H9 (cell line): ENCODE results near the gene HMGA1. TPM values are rescaled to one million over a fixed set of nuclear protein-coding genes. Genes with fewer than 3 reads are reported as not detected.

Experiments
- DNase-seq: peaks from one replicate; pipeline ENCODE4 v3.0.0-alpha.2; 2017
- H2AFZ ChIP-seq: one replicate; pipeline ENCODE4 v1.6.1; 2013; ENCODE audit warnings: mild to moderate bottlenecking, low read length, control low read depth, moderate library complexity
- H2AK5ac ChIP-seq: 2 replicates; pipeline ENCODE4 v1.6.1; 2013; ENCODE audit warnings: low read length, control low read depth, mixed read lengths; ENCODE audit not compliant: insufficient read length
- H2BK120ac ChIP-seq: one replicate; pipeline ENCODE4 v1.6.1; 2013; ENCODE audit warnings: low read depth, mild to moderate bottlenecking, low read length, control low read depth, inconsistent platforms; ENCODE audit not compliant: poor library complexity, severe bottlenecking
- H2BK12ac ChIP-seq: 2 replicates; pipeline ENCODE4 v1.6.1; 2013; ENCODE audit warnings: low read length, control low read depth, mixed read lengths, low read depth; ENCODE audit not compliant: insufficient read length
- H2BK15ac ChIP-seq: 2 replicates; pipeline ENCODE4 v1.6.1; 2013; ENCODE audit warnings: low read depth, low read length, control low read depth
- H2BK20ac ChIP-seq: one replicate; pipeline ENCODE4 v1.6.1; 2013; ENCODE audit warnings: low read depth, mild to moderate bottlenecking, low read length, control low read depth, inconsistent platforms; ENCODE audit not compliant: poor library complexity, severe bottlenecking
- H2BK5ac ChIP-seq: 2 replicates; pipeline ENCODE4 v1.6.1; 2013; ENCODE audit warnings: low read length, control low read depth, mixed read lengths; ENCODE audit not compliant: insufficient read length
- H3K14ac ChIP-seq: 2 replicates; pipeline ENCODE4 v1.6.1; 2013; ENCODE audit warnings: low read length, control low read depth; ENCODE audit not compliant: insufficient read depth
- H3K18ac ChIP-seq: 2 replicates; pipeline ENCODE4 v1.6.1; 2013; ENCODE audit warnings: low read depth, mild to moderate bottlenecking, mixed read lengths, low read length, control low read depth; ENCODE audit not compliant: insufficient read length
- H3K23ac ChIP-seq: 2 replicates; pipeline ENCODE4 v1.6.1; 2013; ENCODE audit warnings: low read length, control low read depth, mixed read lengths, low read depth; ENCODE audit not compliant: insufficient read length
- H3K23me2 ChIP-seq: 2 replicates; pipeline ENCODE4 v1.6.1; 2013; ENCODE audit warnings: low read depth, mild to moderate bottlenecking, mixed read lengths, low read length, control low read depth; ENCODE audit not compliant: insufficient read length, poor library complexity, severe bottlenecking
- H3K27ac ChIP-seq: 2 replicates; pipeline ENCODE4 v1.5.1; 2013; ENCODE audit warnings: low read length, control low read depth, mixed read lengths, low read depth; ENCODE audit not compliant: insufficient read length
- H3K27me3 ChIP-seq: 2 replicates; pipeline ENCODE4 v1.6.1; 2013; ENCODE audit warnings: low read length, control low read depth, inconsistent platforms; ENCODE audit not compliant: insufficient read depth
- H3K4ac ChIP-seq: 2 replicates; pipeline ENCODE4 v1.6.1; 2013; ENCODE audit warnings: low read depth, mild to moderate bottlenecking, control low read depth, inconsistent platforms, low read length, moderate library complexity
- H3K4me1 ChIP-seq: 2 replicates; pipeline ENCODE4 v1.6.1; 2013; ENCODE audit warnings: low read length, control low read depth, inconsistent platforms; ENCODE audit not compliant: insufficient read depth
- H3K4me2 ChIP-seq: 2 replicates; pipeline ENCODE4 v1.6.1; 2013; ENCODE audit warnings: low read length, control low read depth, mixed read lengths; ENCODE audit not compliant: insufficient read length, insufficient read depth
- H3K56ac ChIP-seq: 2 replicates; pipeline ENCODE4 v1.6.1; 2013; ENCODE audit warnings: low read depth, mild to moderate bottlenecking, mixed read lengths, low read length, control low read depth; ENCODE audit not compliant: insufficient read length
- H3K79me1 ChIP-seq: 2 replicates; pipeline ENCODE4 v1.6.1; 2013; ENCODE audit warnings: low read depth, mild to moderate bottlenecking, moderate library complexity, low read length, control low read depth, inconsistent platforms; ENCODE audit not compliant: insufficient read depth, poor library complexity, severe bottlenecking
- H3K79me2 ChIP-seq: 2 replicates; pipeline ENCODE4 v1.6.1; 2013; ENCODE audit warnings: low read length, control low read depth, inconsistent platforms; ENCODE audit not compliant: insufficient read depth
- H3K9ac ChIP-seq: 2 replicates; pipeline ENCODE4 v1.6.1; 2013; ENCODE audit warnings: low read length, control low read depth, mixed read lengths; ENCODE audit not compliant: insufficient read length; ENCODE audit errors: extremely low read depth
- H3K9me3 ChIP-seq: one replicate; pipeline ENCODE4 v1.6.1; 2013; ENCODE audit warnings: low read depth, low read length, inconsistent platforms; ENCODE audit not compliant: control insufficient read depth
- H3T11ph ChIP-seq: one replicate; pipeline ENCODE4 v1.6.1; 2013; ENCODE audit warnings: mild to moderate bottlenecking, low read length, control low read depth, inconsistent platforms
- H4K20me1 ChIP-seq: one replicate; pipeline ENCODE4 v1.6.1; 2013; ENCODE audit not compliant: control insufficient read depth, insufficient read length, insufficient read depth
- H4K5ac ChIP-seq: 2 replicates; pipeline ENCODE4 v1.6.1; 2013; ENCODE audit warnings: low read depth, mild to moderate bottlenecking, mixed read lengths, low read length, control low read depth; ENCODE audit not compliant: insufficient read length
- H4K8ac ChIP-seq: replicated peaks from 2 replicates; pipeline ENCODE4 v1.6.1; 2013; ENCODE audit warnings: low read length, control low read depth, mixed read lengths, low read depth; ENCODE audit not compliant: insufficient read length
- H4K91ac ChIP-seq: 2 replicates; pipeline ENCODE4 v1.6.1; 2013; ENCODE audit warnings: low read depth, mild to moderate bottlenecking, moderate library complexity, mixed read lengths, low read length, control low read depth; ENCODE audit not compliant: insufficient read length
- H3K27ac Mint-ChIP-seq, 3 experiments: 2 replicates in 2 of 3; 3 replicates in 1 of 3; pipeline ENCODE4 v1.8.0; 2020 to 2021; ENCODE audit warnings: mixed read lengths in 3 of 3, mild to moderate bottlenecking in 1 of 3, moderate library complexity in 1 of 3
- H3K27me3 Mint-ChIP-seq: 2 replicates; pipeline ENCODE4 v1.8.0; 2021; ENCODE audit warnings: low read depth, mild to moderate bottlenecking, moderate library complexity, mixed read lengths
- H3K36me3 Mint-ChIP-seq, 3 experiments: 2 replicates in 2 of 3; 3 replicates in 1 of 3; pipeline ENCODE4 v1.8.0; 2020 to 2021; ENCODE audit warnings: low read depth in 3 of 3, mixed read lengths in 3 of 3; ENCODE audit not compliant: insufficient read depth in 1 of 3
- H3K4me1 Mint-ChIP-seq, 2 experiments: 2 replicates each; pipeline ENCODE4 v1.8.0; 2020; ENCODE audit warnings: mixed read lengths in 2 of 2
- H3K4me3 Mint-ChIP-seq, 2 experiments: 2 replicates in 1 of 2; 3 replicates in 1 of 2; pipeline ENCODE4 v1.8.0; 2020 to 2021; ENCODE audit warnings: mild to moderate bottlenecking in 2 of 2, mixed read lengths in 2 of 2, moderate library complexity in 1 of 2
- H3K9me3 Mint-ChIP-seq, 2 experiments: 2 replicates in 1 of 2; 3 replicates in 1 of 2; pipeline ENCODE4 v1.8.0; 2020; ENCODE audit warnings: mild to moderate bottlenecking in 2 of 2, mixed read lengths in 2 of 2, moderate library complexity in 1 of 2
- CTCF ChIP-seq: fragments of 200-600 bp; sonication (generic); conservative IDR thresholded peaks from 3 replicates; pipeline ENCODE4 v1.8.0; 2021; ENCODE audit warnings: antibody characterized with exemption, mild to moderate bottlenecking
- WGBS: extraction: QIAGEN DNeasy Blood & Tissue Kit; methylation state at CpG from one replicate; pipeline ENCODE4 v1.1.7; 2013; ENCODE audit warnings: missing lambda C conversion rate, low lambda C conversion rate, mixed read lengths; ENCODE audit not compliant: insufficient read length; ENCODE audit errors: extremely low coverage; 5-methylcytosine and 5-hydroxymethylcytosine counted together
- total RNA-seq: library from RNA; stranded (reverse); gene quantifications from 2 replicates; pipeline ENCODE4 v1.2.1, GENCODE V29; 2021

Gene HMGA1
- total RNA-seq, 1 experiment from 2014 or later: 2,116 TPM

- Histone ChIP-seq H3K23ac (no peak overlapping the region), H3K4me1 (peaks cover 6% of the 10 kb centered on the region), H2BK15ac (no peak overlapping the region), H4K5ac (no peak overlapping the region), H4K91ac (no peak overlapping the region), H2BK12ac (no peak overlapping the region), H2AK5ac (no peak overlapping the region), H3K56ac (no peak overlapping the region), H3K4me2 (peak overlapping the region; percentile 94), H3K9ac (peak overlapping the region; percentile 25), H3K14ac (no peak overlapping the region), H2BK5ac (no peak overlapping the region), H4K20me1 (no peaks in the 10 kb centered on the region), H2BK20ac (no peak overlapping the region), H3T11ph (no peak overlapping the region), H3K23me2 (peaks cover 16% of the 10 kb centered on the region), H4K8ac (no peak overlapping the region), H3K79me1 (peaks cover 9% of the 10 kb centered on the region), H2BK120ac (no peak overlapping the region), H2AFZ (no peak overlapping the region), H3K27me3 (no peaks in the 10 kb centered on the region), H3K27ac (no peak overlapping the region), H3K4ac (no peak overlapping the region), H3K9me3 (no peaks in the 10 kb centered on the region), H3K79me2 (peaks cover 35% of the 10 kb centered on the region; the same call in 1 of the 2 replicates), H3K18ac (no peak overlapping the region)
- peak overlapping the region; percentile 88 to 92 for H3K4me3 Mint-ChIP-seq
- no CpG with 5 or more reads among the region's 3 CpGs for WGBS
- no peak for DNase-seq
- H3K9me3 Mint-ChIP-seq: no peaks in the 10 kb centered on the region; a peak in 1 of 5 replicates
- H3K4me1 Mint-ChIP-seq: peaks cover 39 to 58% of the 10 kb centered on the region in 2 experiments
- H3K27me3 Mint-ChIP-seq: no peaks in the 10 kb centered on the region
- no peak for TF ChIP-seq CTCF
- H3K27ac Mint-ChIP-seq: peak overlapping the region in 1 of 3 experiments; percentile 96; a peak in 3 of 7 replicates
- peaks cover 56 to 63% (median 58%) of the 10 kb centered on the region in 3 experiments for H3K36me3 Mint-ChIP-seq
These were observed 2.8 kb downstream of the HMGA1 start for GRCh38 chr6:34239500-34239825.
